Iris pigment epithelial cell (primary cell): Measurements from ENCODE around the gene GMEB2.
A peak's percentile ranks its signal among the peaks of the same experiment; 100 is the strongest.
"Not testable (repeated sequence)": the region's sequence is repeated elsewhere in the genome, so short reads cannot be mapped to it uniquely, and the experiment has no call there.

Experiments used
- DNase-seq: peaks from one replicate; pipeline ENCODE4 v3.0.0-alpha.2; 2011; ENCODE audit warnings: low read depth

Gene GMEB2

DNA sequence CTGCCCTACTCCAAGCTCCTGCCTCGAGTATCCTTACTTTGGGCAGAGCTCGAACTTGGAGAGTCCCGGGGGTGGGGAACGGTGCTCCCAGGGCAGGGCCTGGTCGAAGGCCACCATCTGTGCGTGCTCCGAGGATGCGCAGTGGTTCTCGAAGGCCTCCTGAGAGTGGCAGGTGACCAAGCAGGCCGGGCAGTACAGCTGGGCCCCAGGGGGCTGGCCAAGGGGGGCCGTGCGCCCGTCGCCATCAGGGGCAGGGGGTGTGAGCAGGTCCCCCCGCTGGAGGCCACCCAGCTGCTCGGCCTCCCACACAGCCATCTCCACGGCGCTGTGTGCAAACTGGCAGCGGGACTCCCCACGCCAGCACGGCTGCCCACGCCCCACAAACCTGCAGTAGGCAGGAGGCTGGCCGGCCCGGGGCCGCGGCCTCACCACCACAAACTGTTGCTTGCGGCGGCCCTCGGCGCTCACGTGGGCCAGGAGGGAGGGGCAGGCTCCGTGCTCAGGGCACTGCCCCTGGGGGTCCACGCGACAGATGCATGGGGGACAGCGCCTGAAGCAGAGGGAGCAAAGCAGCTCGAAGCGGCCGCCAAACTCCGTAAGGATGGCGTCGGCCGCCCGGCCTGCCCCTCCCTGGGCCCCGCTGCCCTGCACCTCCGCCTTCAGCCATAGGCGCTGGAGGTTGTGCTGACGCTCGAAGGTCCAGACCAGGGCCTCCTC, 54.7 kb downstream of the GMEB2 start:
- no peak for DNase-seq

DNA sequence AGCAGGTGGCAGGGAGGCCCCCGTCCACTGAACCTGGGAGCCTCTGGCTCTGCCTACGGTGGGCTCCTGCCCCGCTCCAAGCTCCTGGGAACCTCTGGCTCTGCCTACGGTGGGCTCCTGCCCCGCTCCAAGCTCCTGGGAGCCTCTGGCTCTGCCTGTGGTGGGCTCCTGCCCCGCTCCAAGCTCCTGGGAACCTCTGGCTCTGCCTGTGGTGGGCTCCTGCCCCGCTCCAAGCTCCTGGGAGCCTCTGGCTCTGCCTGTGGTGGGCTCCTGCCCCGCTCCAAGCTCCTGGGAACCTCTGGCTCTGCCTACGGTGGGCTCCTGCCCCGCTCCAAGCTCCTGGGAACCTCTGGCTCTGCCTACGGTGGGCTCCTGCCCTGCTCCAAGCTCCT, 55.8 kb downstream of the GMEB2 start:
- DNase-seq: not testable (repeated sequence)

DNA sequence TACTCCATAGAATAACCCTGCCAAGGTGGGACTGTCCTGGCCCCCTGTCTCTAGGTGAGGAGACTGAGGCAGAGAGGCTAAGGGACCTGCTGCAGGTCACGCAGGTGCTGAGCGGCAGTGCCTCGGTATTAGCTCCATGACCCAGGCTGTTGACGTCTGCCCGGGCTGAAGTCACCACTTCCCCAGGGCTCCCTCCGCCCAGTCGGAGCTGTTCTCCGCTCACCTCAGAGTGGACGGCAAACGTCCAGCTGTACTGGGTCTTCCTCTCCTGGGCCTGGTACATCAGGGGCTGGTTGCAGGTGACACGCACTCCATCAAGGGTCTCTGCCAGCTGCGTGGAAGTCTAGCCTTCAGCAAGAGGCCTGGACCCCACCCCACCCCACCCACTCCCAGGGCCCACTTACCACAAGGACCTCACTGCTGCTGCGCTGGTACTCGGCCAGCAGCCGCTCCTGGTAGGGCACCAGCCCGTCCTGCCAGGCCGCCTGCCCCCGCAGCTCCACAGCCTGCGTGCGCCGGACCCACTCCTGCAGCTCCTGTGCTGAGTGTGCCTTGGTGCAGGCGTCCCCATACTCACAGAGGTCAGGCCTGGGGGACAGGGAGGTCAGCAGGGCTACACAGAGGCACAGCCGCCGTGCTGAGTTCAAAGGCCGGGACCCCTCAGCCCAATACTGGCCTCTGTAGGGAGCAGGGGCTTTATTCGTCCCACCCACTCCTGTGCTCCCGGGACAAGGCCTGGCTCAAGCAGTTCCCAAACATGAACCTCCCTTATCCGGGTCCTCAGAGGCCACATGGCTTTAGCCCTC, 56.4 kb downstream of the GMEB2 start:
- no peak for DNase-seq

DNA sequence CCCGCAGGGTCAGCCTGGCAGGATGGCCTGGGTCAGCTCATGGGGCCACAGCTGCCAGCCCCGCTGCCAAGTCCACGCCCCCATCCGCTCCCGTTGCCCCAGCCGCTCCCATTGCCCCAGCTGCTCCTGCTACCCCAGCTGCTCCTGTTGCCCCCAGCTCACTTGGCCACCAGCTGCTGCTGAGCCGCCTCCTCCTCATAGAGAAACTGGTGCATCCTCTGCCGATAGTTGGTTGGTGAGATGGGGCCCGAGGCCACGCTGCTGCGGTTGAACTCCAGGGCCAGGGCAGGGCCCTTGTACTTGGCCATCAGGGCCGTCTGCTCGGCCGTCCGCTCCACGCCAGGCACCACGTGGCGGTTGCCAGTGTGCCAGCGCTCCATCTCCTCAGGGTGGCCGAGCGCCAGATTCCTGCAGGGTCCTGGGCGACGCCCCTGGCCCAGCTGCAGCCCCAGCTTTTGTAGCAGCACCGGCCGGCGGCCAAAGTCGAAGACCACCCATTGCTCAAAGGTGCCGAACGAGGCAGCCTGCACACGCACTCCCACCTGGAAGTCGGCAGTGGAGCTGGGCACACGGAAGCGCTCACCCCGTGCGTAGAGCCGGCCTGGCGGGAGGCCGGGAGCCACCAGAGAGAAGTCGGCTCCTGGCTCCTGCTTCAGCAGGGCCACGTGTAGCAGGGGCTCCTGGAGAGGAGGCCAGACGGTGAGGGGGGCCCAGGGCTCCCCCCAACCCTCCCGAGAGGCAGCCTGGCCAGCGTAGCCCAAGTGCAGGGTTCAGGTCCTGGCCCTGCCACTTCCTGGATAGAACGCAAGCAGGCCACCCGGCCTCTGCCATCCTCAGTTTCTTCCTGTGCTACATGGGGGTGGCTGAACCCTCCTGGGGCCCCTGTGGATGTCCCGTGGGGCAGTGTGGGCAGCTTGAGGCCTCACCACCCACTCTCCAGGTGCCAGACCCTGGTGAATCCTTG, 57.6 kb downstream of the GMEB2 start:
- DNase-seq: no peak

DNA sequence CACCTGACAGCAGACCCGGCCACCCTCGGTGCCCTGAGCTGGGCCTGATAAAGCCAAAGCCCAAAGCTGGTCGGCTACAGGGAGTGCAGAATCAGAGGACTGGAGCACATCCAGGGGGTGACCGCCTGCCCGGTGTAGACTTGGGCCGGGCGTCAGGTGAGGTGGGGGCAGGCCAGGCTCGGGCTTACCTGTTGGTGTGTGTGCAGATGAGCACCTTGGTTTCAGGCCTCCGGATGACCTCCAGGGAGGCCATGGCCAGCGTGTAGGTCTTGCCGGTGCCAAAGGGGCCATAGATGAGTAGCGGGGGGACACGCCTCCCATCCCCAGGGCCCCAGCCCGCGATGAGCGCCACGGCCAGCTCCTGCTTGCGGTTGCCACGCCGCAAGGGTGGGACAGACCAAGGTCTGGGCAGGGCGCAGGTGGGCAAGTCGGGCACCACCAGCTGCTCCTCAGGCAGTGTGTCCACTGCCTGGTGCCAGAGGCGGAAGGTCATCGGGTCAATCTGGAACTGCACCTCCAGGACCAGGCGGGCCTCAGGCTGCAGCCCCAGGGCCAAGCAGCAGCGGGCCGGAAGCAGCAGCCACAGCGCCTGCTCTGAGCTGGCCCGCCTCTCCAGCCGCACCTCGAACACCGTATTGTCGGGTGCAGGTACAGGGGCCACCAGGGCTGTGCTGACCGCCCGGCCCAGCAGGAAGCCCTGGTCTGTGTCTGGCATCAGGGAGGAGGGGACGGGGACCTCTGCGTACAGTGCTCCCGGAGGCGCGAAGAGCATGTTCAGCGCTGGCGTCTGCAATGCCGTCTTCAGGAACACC, 58.5 kb downstream of the GMEB2 start:
- DNase-seq: no peak

DNA sequence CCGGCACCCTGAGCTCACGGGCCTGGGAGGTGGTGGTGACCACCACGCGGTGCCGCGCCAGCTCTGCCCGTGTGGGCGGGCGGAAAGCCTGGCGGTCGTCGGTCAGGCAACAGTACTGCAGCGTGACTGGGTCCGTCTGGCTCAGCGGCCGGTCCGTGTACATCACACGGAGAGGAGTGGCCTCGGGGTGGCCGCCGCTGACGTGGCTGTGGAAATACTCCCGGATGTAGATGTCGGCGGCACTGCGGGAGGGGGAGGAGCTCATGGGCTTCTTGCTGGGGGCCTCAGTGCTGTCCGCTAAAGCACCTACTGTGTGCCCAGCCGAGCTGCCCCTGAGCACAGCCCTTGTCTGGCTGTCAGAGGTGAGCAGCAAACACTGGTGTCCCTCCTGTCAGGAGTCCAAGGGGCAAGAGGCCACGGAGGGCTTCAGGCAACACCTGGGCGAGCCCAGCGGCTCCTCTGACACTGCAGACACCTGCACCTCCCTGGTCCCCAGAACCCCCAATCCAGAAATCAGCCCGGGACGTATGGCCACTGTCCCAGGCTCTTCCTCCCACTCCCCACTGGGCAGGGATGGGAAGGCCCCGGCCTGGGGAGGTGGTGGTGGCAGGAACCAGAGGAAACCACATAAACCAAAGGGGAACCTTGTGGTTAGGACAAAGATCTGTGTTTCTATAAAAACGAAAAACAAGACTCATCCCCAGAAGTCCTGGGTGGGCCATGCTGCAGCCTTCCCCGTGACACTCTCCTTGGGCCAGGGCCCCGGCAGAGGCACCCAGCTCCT, 59.3 kb downstream of the GMEB2 start:
- DNase-seq: peak; percentile 75

DNA sequence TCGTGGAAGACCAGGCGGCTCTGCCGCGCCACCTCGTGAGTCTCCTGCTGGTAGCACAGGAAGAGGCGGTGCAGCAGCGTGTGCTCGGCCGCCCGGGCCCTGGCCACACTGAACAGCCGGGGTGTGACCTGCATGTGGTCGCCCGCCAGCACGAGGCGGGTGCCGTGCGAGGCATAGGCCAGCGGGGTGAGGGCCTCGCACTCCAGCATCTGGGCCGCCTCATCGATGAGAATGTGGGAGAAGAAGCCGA, 59.8 kb downstream of the GMEB2 start:
- no peak for DNase-seq

DNA sequence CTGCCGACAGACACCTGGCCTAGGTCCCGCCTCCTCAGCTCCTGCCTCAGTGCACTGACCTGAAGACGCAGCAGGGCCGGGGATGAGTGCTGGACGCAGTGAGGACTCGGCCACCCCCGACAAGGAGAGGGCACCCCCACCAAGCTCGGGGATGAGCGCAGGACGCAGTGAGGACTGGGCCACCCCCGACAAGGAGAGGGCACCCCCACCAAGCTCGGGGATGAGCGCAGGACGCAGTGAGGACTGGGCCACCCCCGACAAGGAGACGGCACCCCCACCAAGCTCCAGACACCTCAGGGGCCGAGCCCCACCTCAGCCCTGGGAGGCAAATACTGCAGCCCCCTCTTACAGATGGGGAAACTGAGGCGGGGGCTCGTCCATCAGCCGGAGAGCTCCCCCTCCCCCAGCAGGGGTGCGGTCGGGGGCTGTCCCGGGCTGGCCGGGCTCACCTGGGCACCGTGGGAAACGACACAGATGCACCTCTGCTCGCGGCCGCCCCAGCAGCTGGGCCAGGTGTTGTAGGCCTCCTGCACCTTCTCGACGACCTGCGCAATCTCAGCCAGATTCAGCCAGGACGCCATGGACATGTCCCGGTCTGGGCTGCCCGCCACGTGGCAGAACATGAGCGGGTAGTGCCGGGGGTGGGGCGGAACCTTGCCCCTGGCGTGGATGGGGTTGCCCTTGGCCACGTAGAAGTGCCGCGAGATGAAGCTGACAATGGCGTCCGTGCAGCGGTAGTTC, 60.3 kb downstream of the GMEB2 start:
- DNase-seq: no peak

DNA sequence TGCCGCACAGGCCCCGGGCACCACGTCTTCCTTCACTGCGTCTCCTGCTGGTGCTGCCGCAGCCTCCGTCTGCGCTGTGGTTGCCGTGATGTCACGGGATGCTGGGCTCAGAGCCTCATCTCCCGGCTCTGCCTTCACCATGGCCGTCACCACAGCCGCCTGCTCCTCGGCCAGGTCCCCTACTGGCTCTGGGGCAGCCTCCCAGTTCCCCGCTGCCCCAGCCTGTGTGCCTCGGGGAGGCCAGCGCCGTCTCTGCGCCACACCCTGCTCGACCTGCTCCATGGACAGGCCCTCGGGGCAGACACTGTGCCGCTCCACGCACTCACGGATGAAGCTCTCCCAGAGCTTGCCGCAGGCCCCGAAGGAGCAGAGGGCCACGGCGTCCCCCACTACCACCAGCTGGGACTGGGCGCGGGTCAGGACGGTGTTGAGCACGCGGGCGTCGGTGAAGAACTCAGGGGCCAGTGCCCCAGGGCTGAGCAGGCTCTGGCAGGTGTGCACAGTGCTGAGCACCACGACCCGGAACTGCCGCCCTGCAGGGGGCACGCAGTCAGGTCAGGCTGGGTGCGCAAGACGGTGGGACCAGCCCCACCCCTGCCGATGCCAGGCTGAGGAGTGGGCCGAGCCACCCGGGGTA, 61.1 kb downstream of the GMEB2 start:
- no peak for DNase-seq

DNA sequence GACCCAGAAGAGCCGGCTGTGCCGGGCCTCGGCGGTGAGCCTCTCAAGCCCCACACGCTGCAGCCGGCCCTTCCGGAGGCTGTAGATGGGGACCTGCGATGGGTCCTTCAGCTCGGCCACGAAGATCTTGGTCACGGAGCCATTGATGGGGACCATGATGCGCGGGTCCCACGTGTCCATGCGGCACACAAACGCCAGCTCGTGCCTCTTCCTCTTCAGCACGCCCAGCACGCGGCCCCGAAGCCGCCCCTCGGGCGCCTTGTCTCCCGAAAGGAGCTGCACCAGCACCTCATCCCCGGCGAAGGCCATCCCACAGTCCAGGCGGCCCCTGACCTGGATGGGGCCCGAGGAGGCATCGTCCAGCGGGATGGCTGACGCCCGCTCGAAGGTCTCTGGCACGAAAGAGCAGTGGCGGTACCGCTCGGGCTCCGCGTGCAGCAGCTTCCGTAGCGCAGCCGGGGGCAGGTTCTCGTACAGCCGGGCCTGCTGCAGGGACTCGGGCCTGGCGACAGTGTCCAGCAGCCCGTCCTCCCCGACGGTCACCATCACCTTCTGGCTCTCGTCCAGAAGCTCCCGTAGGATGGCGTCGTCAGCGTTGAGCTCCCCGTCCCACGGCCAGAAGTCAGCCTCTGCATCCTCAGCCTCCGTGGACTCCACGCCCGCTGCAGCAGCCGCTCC, 61.7 kb downstream of the GMEB2 start:
- no peak for DNase-seq

DNA sequence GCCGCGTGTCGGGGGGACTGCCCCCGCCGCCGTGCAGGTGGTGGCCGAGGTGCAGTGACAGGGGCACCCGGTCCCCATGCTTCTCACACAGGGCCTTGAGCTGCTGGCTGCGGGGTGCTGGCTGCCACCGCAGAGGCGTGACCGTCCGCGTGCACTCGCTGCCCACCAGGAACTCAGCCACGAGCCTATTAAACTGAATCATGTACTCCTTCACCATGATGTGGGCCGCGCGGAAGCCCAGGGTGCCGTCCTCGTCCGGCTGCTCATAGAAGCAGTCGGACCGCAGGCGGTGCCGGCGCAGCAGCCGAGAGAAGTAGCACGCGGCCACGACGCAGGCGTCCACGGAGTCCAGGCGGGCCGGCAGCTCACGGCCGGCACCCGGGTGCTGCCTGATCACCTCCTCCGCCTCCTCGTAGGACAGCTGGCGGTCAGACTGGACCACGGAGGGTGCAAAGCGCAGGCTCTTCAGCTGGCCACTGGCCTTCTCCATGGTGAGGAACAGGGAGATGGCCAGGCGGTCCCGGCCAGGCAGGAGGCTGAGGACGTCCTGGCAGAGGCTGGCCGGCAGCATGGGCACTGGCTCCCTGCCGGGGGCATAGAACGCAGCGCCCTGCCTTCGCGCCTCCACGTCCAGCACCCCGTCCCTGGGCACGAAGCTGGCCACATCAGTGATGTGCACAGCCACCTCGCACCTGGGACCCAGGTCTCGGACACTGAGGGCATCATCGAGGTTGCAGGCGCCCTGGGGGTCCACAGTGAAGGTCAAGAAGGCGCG, 62.7 kb downstream of the GMEB2 start:
- no peak for DNase-seq

DNA sequence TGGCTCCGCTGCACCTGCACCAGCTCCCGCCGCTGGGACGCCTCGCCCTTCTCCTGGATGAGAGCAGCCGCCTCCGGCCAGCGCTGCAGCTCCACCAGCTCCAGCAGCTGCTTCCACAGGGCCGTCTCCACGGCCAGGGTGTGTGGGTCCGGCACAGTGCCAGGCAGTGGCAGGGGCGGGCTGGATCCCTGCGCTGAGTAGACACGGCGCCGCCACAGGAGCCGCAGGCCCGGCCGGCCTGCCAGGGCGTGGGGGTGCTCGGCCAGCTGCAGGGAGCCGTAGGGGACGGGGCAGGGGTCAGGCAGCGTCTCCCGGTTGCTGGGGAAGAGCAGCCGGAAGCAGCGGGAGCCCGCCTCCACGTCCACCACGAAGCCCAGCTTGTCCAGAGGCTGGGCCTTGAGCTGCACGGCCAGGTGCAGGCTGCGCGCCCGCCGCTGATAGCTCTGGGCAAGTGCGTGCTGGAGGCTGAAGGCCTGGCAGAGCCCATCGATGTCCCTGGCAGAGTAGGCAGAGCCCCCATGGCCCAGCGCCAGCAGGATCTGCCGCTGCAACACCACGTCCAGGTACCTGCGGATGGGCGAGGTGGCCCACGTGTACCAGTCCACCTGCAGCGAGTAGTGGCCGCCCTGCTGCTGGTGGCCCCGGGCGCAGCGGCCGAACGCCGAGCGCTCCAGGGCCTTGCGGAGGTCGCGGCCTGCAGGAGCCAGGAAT, 63.5 kb downstream of the GMEB2 start:
- no peak for DNase-seq

DNA sequence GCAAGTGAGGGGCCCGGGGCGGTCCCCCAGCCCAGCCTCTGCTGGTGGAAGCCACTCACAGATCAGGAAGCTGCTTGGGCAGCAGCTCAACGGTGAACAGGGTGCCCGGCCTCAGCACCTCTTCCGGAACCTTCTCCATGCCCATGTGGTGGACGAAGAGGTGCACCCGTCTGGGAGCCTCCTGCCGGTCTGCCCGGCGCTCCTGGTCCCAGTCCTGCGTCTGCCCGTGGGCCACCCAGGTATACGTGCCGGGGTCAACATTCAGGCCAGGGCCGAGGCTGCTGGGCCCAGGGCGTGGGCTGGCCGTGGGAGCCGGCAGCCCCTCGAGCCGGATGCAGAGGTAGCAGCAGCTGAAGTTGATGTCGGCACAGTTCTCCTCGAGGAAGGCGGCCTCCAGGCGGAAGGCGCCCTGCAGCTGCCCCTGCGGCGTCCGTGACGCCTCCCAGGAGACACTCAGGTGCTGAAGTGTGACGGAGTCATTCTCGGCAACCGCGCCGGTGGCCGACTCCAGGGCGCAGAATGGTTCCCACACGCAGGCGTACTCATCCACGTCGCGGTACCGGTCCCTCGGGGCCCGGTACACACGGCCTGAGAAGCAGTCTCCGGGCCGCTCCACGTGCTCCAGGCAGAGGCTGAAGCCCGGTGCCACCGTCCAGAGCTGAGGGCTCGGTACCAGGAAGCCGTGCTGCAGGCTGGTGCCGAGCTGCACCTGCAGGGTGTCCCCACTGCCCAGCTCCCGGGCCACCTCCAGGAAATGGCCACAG, 64.3 kb downstream of the GMEB2 start:
- DNase-seq: no peak

DNA sequence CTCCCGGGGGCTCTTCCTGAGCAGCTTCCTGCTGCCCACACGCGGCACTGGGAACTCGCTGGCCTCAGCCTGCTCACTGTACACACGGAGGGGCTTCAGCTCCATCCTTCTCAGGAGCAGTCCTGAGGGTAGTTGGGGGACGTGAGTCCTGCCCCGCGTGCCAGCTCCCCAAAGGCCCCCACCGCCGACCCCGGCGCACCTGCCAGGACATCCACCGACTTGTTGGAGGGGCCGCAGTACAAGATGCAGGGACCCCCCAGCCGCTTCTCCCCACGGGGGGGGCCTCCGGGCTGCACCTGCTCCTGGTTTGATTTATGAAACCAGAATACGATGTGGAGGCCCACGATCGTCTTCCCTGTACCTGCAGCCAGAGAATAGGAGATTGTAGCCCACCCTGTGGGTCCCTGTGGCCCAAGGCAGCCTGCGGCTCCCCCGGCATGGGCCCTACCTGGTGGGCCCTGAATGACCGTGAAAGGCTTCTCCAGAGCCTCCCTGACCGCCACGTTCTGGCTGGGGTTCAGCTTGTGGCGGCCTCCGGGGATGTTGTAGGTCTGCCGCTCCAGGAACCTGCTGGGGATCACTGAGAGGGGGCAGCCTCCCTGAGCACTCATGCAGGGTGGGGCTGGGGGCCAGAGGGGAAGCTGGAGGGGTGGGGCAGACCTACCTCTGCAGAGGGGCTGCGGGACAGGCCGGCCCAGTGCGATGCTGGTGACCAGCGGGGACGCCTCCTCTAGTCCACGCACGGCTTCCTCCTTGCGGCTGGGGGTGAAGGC, 65.1 kb downstream of the GMEB2 start:
- DNase-seq: no peak

DNA sequence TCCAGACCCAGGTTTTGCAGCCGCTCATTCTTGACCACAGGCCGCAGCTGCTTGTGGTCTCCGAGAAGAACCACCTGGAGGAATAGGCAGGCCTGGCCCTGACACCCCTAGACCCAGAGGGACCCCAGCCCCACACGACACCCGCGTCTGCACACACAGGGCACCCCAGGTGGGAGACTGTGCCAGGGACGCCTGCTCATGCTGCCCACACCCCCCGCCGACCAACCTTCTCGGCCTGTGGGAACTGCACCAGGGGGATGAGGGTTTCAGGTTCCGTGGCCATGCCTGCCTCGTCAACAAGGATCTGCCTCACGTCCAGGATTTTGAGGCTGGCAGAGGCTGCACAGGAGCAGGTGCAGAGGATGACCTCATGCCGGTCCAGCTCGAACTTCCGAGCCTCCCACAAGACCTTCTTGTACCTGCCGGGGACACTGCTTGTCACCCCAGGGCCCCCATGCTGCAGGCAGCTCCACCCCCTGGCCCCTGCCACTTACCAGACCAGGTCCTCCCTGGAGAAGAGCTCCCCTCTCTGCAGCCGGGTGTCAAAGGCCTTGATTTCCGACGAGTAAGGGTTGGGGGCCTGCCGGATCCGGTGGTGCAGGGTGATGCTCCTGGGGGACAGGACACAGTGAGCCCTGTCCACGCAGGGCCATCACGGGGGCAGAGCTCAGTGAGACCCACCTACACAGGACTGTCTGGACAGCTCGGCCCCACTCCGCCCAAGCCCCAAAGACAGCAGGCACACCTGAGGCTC, 65.9 kb downstream of the GMEB2 start:
- DNase-seq: no peak
